ENCODE results near the gene DLG2.

Gene DLG2

DNA sequence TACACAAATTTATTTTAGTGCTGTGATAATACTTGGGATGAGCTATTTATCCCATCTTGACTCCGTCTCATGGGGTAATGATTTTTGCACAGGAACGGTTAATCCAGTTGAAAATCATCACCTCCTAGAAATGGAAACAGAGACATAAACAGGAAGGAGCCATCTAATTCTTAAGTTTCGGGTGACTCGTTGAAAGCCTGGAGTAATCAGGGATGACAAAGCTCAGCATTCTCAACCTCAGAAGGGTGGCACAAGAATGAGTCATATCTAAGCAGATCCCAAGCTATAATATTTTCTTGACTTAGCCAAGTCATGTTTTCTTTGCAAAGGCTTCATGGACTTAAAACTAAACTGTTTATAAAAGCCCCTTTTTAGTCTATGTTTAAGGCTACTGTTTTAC lies 2060.2 kb downstream of the DLG2 start:
- Histone ChIP-seq H3K4me2 (ENCODE audit: low read length) (peak overlapping the region; percentile 58), H3K27me3 (ENCODE audit: control insufficient read depth, insufficient read depth, low read length) (no peaks in the 10 kb centered on the region), H3K36me3 (ENCODE audit: insufficient read depth, low read length) (no peaks in the 10 kb centered on the region), H3K9me3 (replicated peaks; ENCODE audit: low read length) (no peaks in the 10 kb centered on the region), H3K9ac (ENCODE audit: low read depth, low read length) (peak overlapping the region; percentile 3), H3K4me3 (ENCODE audit: low read length) (no peak overlapping the region), H3K4me1 (ENCODE audit: control insufficient read depth, insufficient read depth, low read length) (peaks cover 24% of the 10 kb centered on the region)

DNA sequence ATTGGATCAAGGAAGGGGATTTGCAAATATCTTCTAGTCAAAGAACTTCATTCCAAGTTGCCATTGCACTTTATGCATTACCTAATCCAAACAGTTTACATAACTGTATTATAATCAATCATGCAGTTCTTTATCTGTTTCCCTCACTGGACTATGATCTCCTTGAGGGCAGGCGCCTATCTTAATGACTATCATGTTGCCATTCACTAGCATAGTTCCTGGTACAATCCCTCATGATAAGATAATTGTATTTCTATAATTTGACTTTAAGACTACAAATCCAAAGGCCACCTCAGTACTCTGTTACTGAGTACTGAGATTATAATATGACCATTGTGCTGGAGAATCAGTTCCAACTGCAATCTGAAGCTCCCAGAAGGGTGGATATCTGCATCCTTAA lies 2062.3 kb downstream of the DLG2 start:
- Histone ChIP-seq H3K4me2 (ENCODE audit: low read length) (no peak overlapping the region), H3K9ac (ENCODE audit: low read depth, low read length) (no peak overlapping the region), H3K9me3 (replicated peaks; ENCODE audit: low read length) (no peaks in the 10 kb centered on the region), H3K27me3 (ENCODE audit: control insufficient read depth, insufficient read depth, low read length) (peaks cover 4% of the 10 kb centered on the region), H3K36me3 (ENCODE audit: insufficient read depth, low read length) (no peaks in the 10 kb centered on the region), H3K4me3 (ENCODE audit: low read length) (no peak overlapping the region), H3K4me1 (ENCODE audit: control insufficient read depth, insufficient read depth, low read length) (peaks cover 24% of the 10 kb centered on the region)

DNA sequence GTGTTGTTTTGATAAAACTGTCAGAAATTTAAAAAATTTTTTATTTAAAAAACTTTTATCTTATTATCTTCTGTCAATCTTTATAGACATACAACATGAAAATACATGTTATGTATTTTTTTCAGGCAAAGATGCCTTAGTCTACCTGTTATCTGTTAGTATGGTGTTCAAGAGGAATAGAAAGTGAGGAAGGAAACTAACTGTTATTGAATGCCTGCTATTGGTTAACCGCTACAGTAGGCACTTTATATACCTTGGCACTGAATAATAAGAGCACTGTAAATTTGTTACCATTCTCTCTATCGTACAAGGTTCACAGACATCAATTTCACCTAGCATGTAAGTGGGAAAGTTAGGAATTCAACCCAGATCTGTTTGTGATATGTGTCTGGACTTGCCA lies 2068.9 kb downstream of the DLG2 start:
- Histone ChIP-seq H3K4me3 (ENCODE audit: low read length) (no peak overlapping the region), H3K4me2 (ENCODE audit: low read length) (no peak overlapping the region), H3K4me1 (ENCODE audit: control insufficient read depth, insufficient read depth, low read length) (no peaks in the 10 kb centered on the region)

DNA sequence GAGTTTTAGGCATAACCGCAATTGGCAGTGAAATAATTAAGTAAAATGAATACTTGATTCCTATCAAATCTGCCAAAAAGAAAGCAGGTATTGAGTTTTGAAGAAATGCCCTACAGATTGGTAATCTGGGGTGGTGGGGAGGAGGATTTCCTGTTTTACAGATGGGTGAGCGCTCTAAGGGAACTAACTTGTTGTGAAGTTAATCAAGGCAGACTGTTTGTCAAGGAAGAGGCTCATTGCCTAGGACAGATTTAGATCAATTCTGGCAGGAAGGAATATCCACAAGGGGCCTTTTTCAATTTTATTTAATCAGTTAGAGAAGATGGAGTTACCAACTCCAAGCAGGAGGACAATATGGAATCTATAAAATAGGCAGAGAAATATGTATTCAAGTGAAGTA lies 2069.5 kb downstream of the DLG2 start:
- peaks cover 14% of the 10 kb centered on the region for H3K27me3 ChIP-seq (ENCODE audit: control insufficient read depth, insufficient read depth, low read length)
- no peak overlapping the region for H3K9ac ChIP-seq (ENCODE audit: low read depth, low read length)
- H3K9me3 ChIP-seq (replicated peaks; ENCODE audit: low read length) = no peaks in the 10 kb centered on the region
- no peaks in the 10 kb centered on the region for H3K36me3 ChIP-seq (ENCODE audit: insufficient read depth, low read length)
- H3K4me1 ChIP-seq (ENCODE audit: control insufficient read depth, insufficient read depth, low read length) = no peaks in the 10 kb centered on the region
- no peak overlapping the region for H3K4me3 ChIP-seq (ENCODE audit: low read length)
- H3K4me2 ChIP-seq (ENCODE audit: low read length) = no peak overlapping the region

More for the DNA sequence above, 2068.9 kb downstream of the DLG2 start:
- no peaks in the 10 kb centered on the region for H3K9me3 ChIP-seq (replicated peaks; ENCODE audit: low read length)
- peaks cover 14% of the 10 kb centered on the region for H3K27me3 ChIP-seq (ENCODE audit: control insufficient read depth, insufficient read depth, low read length)
- H3K9ac ChIP-seq (ENCODE audit: low read depth, low read length) = no peak overlapping the region
- H3K36me3 ChIP-seq (ENCODE audit: insufficient read depth, low read length) = no peaks in the 10 kb centered on the region

DNA sequence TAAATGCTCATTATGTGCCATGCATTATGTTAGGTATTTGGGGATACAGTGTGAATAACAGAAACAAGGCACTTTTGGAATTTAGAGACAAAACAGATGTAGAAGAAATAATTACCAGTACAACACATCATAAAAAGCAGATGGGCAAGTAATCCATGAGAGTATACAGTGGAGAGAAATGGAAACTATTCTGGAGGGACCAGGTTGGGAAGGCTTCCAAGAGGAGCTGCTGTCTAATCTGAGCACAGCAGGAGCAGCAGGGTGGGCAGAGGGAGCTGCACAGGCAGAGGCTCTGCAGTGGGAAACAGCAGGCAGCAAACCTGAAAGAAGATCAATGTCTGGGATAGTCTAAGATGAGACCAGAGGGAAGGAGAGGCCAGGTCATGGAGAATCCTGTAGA lies 2072.3 kb downstream of the DLG2 start:
- no peak overlapping the region for H3K4me3 ChIP-seq (ENCODE audit: low read length)
- H3K9me3 ChIP-seq (replicated peaks; ENCODE audit: low read length) = no peaks in the 10 kb centered on the region
- no peak overlapping the region for H3K4me2 ChIP-seq (ENCODE audit: low read length)
- H3K27me3 ChIP-seq (ENCODE audit: control insufficient read depth, insufficient read depth, low read length) = peaks cover 10% of the 10 kb centered on the region
- no peaks in the 10 kb centered on the region for H3K36me3 ChIP-seq (ENCODE audit: insufficient read depth, low read length)
- no peaks in the 10 kb centered on the region for H3K4me1 ChIP-seq (ENCODE audit: control insufficient read depth, insufficient read depth, low read length)
- H3K9ac ChIP-seq (ENCODE audit: low read depth, low read length) = no peak overlapping the region

DNA sequence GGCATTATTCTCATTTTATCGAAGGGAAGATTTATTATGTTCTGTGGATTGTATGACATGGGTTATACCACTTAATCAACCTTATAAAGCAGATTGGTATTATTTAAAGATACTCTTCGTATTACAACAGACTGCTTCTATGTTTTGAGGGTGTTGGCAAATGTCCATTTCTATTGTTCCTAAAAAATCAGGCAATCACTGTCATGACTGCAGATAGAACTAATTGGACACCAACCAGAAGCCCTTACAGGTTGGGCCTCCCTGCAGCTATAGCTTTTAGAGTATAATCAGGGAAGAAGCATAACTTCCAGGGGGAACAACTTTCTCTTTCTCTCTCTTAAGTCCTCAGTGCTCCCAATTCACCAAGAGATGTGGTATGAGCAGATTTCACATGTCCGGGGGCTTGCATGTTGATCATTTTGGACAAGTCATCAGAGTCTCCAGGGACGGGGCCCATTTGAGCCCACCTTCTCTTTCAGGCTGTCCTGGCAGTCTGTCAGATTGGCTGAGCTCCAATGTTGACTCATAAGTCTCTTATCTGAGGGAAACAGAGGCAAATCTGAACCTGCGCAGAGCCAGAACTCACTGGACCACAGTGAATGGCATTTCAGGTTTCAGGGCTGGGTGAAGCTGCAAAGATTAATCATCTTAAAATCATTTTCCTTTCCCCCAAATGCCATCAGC lies 2077.0 kb downstream of the DLG2 start:
- Histone ChIP-seq H3K9me3 (replicated peaks; ENCODE audit: low read length) (no peaks in the 10 kb centered on the region), H3K9ac (ENCODE audit: low read depth, low read length) (no peak overlapping the region), H3K4me1 (ENCODE audit: control insufficient read depth, insufficient read depth, low read length) (no peaks in the 10 kb centered on the region), H3K27me3 (ENCODE audit: control insufficient read depth, insufficient read depth, low read length) (peaks cover 5% of the 10 kb centered on the region), H3K36me3 (ENCODE audit: insufficient read depth, low read length) (no peaks in the 10 kb centered on the region), H3K4me3 (ENCODE audit: low read length) (no peak overlapping the region), H3K4me2 (ENCODE audit: low read length) (no peak overlapping the region)

DNA sequence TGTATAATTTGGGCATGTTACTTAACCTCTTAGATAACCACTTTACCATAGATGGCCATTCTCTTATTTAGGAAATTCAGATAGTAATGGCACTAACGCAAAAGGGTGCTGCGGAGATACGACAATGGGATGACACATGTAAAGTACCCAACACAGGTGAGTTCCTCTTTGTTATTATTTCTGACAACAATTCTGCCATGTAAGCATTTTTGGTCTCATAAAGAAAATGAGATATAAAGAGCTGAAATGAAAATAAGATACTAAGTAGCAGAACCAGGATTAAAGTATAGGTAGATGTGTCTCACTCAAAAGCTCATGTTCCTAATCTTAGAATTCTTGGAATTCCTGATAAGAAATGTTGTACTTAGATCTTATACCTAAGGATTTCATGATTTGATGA lies 2080.8 kb downstream of the DLG2 start:
- no peaks in the 10 kb centered on the region for H3K4me1 ChIP-seq (ENCODE audit: control insufficient read depth, insufficient read depth, low read length)

DNA sequence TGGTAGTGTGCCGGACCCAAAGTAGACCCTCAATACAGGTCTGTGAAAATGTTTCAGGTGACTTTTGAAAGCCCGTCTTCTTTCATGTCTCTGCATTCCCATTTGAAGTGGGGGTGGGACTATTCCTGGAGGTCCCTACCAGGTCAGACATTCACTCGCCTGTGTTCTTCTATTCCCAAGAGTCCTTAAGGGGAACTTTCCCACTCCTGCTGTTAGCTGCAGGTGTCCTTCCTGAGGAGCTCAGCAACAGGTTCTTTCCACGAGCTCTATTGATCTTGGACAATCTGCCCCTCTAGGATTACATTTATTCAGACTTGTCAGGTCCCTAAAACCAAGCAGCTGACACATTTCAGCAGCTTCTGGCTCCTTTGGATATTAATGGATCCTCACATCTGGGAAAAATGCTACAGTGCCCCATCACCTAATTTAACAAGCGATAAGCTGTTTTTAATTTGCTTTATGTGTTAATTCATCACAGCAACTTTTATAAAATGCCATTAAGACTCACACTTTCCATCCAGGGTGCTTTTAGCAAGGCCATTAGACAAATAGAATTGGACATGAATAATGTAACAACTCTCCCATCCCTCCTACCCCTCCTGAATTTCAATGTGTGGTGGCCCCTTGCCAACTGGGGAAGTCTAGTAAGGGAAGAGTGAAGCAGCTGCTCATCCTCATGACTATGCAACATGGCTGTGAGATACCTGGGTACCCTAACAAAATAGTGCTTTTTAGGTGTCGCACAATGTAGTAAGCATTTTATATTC lies 2081.5 kb downstream of the DLG2 start:
- Histone ChIP-seq H3K27me3 (ENCODE audit: control insufficient read depth, insufficient read depth, low read length) (no peaks in the 10 kb centered on the region), H3K9ac (ENCODE audit: low read depth, low read length) (no peak overlapping the region), H3K9me3 (replicated peaks; ENCODE audit: low read length) (no peaks in the 10 kb centered on the region), H3K4me1 (ENCODE audit: control insufficient read depth, insufficient read depth, low read length) (no peaks in the 10 kb centered on the region), H3K36me3 (ENCODE audit: insufficient read depth, low read length) (no peaks in the 10 kb centered on the region), H3K4me3 (ENCODE audit: low read length) (no peak overlapping the region), H3K4me2 (ENCODE audit: low read length) (no peak overlapping the region)

More for the DNA sequence above, 2080.8 kb downstream of the DLG2 start:
- H3K4me3 ChIP-seq (ENCODE audit: low read length) = no peak overlapping the region
- H3K27me3 ChIP-seq (ENCODE audit: control insufficient read depth, insufficient read depth, low read length) = no peaks in the 10 kb centered on the region
- H3K4me2 ChIP-seq (ENCODE audit: low read length) = no peak overlapping the region
- H3K9me3 ChIP-seq (replicated peaks; ENCODE audit: low read length) = no peaks in the 10 kb centered on the region
- no peaks in the 10 kb centered on the region for H3K36me3 ChIP-seq (ENCODE audit: insufficient read depth, low read length)
- no peak overlapping the region for H3K9ac ChIP-seq (ENCODE audit: low read depth, low read length)

DNA sequence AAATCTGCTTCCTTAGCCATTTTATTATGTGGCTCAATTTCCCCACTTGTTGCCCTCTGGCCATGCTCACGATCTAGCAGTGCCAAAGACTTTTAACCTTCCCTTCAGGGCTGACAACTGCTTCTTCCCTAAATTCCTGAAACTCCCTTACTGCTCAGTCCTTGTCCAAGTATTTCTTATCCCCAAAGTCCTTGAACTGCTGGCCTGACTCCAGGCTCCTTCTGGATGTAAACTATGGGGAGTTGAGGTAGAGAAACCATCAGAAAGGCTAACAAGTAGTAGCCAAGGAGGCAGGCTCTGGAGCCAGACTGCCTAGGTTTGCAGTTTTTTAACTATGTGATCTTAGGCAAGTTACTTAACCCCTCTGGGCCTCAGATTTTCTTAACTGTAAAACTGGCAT lies 2082.3 kb downstream of the DLG2 start:
- Histone ChIP-seq H3K36me3 (ENCODE audit: insufficient read depth, low read length) (no peaks in the 10 kb centered on the region), H3K4me1 (ENCODE audit: control insufficient read depth, insufficient read depth, low read length) (no peaks in the 10 kb centered on the region), H3K9me3 (replicated peaks; ENCODE audit: low read length) (no peaks in the 10 kb centered on the region)

DNA sequence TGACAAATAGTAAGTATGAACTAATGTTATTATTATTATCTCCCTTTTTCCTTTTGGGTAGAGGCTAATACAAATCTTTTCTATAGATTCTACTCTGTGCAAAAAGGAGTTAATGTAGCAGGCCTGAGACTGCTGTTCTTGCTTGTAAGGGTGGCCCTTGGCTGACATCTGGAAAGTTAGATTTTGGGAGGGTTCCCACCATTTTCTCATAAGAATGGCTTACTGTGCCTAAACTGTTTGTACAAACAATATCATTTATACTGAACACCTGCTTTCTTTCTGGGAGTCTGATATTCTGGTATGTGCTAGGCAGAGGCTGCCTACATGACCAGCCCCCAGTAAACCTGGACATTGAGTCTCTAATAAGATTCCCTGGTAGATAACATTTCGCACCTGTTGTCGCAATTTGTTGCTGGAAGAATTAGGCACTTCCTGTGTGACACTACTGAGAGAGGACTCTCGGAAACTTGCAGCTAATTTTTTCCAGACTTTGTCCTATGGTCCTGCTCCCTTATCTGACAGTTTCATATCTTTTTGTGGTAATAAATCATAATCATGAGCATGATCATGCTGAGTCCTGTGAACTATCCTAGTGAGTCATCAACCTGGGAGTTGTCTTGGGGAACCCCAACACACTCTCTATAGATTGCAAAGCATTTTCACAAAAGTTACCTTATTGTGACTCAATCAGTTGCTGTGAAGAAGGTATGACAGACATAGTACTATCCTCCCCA lies 2083.3 kb downstream of the DLG2 start:
- H3K4me3 ChIP-seq (ENCODE audit: low read length) = no peak overlapping the region
- no peak overlapping the region for H3K9ac ChIP-seq (ENCODE audit: low read depth, low read length)
- H3K4me1 ChIP-seq (ENCODE audit: control insufficient read depth, insufficient read depth, low read length) = no peaks in the 10 kb centered on the region
- no peaks in the 10 kb centered on the region for H3K36me3 ChIP-seq (ENCODE audit: insufficient read depth, low read length)
- H3K4me2 ChIP-seq (ENCODE audit: low read length) = no peak overlapping the region
- peaks cover 9% of the 10 kb centered on the region for H3K27me3 ChIP-seq (ENCODE audit: control insufficient read depth, insufficient read depth, low read length)
- H3K9me3 ChIP-seq (replicated peaks; ENCODE audit: low read length) = no peaks in the 10 kb centered on the region

More for the DNA sequence above, 2082.3 kb downstream of the DLG2 start:
- no peak overlapping the region for H3K9ac ChIP-seq (ENCODE audit: low read depth, low read length)
- H3K27me3 ChIP-seq (ENCODE audit: control insufficient read depth, insufficient read depth, low read length) = peaks cover 8% of the 10 kb centered on the region
- no peak overlapping the region for H3K4me2 ChIP-seq (ENCODE audit: low read length)
- H3K4me3 ChIP-seq (ENCODE audit: low read length) = no peak overlapping the region

DNA sequence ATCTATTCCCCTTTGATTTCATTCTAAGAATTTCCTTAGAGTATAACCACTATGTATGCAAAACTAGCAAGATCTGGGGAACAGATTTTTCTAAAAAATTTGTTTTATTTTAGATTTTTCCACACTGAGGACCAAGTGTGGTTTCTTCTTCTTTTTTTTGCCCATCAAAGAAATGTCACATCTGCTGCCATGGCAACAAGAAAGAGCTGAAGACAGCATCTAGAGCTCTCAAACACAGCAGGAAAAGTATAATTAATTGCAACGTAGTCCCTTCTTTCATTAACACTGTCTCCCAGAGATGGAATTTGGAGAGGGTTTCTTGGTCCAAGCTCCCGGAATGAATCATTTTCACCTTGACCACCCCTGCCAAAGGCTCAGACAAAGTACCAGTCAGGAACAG lies 2084.3 kb downstream of the DLG2 start:
- H3K9ac ChIP-seq (ENCODE audit: low read depth, low read length) = no peak overlapping the region
- no peaks in the 10 kb centered on the region for H3K4me1 ChIP-seq (ENCODE audit: control insufficient read depth, insufficient read depth, low read length)
- H3K9me3 ChIP-seq (replicated peaks; ENCODE audit: low read length) = no peaks in the 10 kb centered on the region
- H3K27me3 ChIP-seq (ENCODE audit: control insufficient read depth, insufficient read depth, low read length) = peaks cover 12% of the 10 kb centered on the region
- H3K4me3 ChIP-seq (ENCODE audit: low read length) = no peak overlapping the region
- H3K4me2 ChIP-seq (ENCODE audit: low read length) = no peak overlapping the region
- no peaks in the 10 kb centered on the region for H3K36me3 ChIP-seq (ENCODE audit: insufficient read depth, low read length)

Data from skeletal muscle satellite cell (primary cell).